Activated T-helper 9 cell treated with anti-CD3 and anti-CD28 coated beads, Interleukin-2, amount 50 U/mL, for 16 hours (primary cell): ENCODE results near the gene CDC20B.
A peak's percentile ranks its signal among the peaks of the same experiment; 100 is the strongest.
"Not testable (repeated sequence)": the region's sequence is repeated elsewhere in the genome, so short reads cannot be mapped to it uniquely, and the experiment has no call there.

Source experiments
- DNase-seq: peaks from one replicate; pipeline ENCODE4 v3.0.0-alpha.2; 2020; ENCODE audit warnings: low read depth

The CDC20B gene

DNA sequence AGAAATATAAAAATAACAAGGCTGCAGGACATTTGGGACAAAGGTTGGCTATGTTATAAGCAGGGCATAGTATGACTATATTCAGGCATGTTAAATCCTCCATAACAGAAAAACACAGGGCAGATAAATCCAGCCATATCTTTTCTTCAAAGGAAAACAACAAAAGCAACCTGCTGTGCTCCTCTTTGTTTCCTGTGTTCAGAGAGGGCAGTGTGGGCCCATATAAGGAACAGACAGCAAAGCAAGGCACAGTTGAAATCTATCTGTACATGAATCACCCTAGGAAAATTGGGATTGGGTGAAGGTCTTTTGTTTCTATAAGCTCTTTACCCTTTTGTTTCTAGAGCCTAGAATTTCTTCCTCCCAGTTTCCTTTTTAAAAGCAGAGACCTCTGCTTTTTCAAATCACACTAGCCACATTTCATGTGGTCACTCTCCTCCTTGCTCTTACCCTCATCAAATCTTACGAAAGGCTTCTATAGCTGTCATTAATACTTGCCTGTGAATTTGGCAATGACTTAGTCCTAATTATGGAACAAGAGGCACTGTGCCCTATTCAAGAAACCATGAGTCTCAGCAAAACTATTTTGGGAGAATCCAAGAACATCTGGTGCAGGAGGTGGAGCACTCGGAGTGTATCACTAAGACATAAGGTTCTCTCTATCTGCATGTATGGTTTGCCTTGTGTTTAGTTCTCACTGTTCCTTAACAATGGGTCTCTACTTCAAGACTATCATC lies 68.8 kb downstream of the CDC20B start:
- DNase-seq = no peak

DNA sequence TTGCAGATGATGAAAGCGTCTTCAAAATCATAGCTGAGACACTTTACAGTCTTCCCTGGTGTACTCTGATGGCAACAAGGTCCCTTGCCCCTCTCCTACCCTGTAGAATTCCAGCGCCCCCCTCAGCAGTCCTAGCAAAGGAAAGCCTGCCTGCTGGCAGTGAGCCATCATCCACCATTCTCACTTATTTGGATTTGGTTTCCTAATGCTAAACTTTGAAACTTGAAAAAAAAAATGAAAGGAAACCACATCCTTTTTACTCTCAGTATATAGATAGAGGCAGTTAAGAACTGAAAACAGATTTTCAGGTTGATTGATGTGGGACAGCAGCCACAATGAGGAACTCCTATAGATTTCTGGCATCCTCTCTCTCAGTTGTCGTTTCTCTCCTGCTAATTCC lies 70.6 kb downstream of the CDC20B start, which contains the start of gene GZMA:
TSS of gene GZMA (plus strand) at position 299 of the 400 bp plus-strand sequence. CDS start at position 336, 37 bp downstream.
- DNase-seq = peak; percentile 8

DNA sequence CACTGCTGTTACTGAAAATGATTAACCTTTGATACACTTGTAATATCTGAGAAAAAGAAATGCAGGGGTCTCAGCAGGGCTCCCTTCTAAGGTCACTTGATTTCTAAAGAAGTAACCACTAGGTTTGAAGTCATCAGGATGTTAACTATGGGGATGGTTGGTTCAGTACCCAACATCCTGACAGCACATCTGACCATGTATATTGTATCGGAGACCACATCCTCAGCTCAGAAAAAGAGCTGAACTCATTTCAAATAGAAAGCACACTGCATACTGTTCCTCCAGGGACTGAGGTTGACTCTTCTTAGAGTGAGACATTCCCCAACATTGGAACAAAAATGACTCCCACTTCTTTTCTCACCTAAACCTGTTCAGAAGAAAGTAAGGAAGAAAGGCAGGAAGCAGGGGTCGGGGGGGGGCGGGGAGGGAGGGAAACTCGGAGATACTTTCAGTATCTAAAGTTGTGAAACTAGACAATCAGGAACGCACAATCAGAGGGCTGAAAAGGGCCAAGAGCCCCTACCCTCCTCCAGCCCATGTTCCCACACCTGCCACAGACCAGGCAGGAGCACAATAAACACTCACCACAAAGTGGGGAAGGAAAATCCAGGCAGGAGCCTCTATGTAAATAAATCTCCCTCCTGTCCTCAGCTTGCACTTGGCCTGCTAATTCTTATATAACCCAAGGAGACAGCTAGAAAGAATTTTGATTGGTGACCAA lies 71.3 kb downstream of the CDC20B start:
- no peak for DNase-seq

DNA sequence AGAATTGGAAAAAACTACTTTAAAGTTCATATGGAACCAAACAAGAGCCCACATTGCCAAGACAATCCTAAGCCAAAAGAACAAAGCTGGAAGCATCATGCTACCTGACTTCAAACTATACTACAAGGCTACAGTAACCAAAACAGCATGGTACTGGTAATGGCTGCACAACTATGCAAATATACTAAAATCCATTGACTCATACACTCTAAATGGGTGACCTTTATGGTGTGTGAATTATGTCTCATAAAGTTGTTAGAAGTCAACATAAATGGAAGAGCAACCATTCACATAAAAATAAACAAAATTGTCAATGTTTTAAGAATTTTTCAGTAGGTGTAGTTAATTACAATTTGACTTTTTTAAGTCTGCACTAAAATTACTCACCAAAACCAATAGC lies 71.8 kb downstream of the CDC20B start:
- DNase-seq = not testable (repeated sequence)

DNA sequence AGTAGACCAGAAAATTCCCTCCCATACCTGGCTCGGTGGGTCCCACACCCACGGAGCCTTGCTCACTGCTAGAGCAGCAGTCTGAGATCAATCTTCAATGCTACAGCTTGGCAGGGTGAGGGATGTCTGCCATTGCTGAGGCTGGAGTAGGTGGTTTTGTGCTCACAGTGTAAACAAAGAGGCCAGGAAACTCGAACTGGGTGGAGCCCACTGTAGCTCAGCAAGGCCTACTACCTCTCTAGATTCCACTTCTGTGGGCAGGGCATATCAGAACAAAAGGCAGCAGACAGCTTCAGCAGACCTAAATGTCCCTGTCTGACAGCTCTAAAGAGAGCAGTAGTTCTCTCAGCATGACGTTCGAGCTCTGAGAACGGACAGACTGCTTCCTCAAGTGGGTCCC lies 76.1 kb downstream of the CDC20B start:
- DNase-seq = no peak

DNA sequence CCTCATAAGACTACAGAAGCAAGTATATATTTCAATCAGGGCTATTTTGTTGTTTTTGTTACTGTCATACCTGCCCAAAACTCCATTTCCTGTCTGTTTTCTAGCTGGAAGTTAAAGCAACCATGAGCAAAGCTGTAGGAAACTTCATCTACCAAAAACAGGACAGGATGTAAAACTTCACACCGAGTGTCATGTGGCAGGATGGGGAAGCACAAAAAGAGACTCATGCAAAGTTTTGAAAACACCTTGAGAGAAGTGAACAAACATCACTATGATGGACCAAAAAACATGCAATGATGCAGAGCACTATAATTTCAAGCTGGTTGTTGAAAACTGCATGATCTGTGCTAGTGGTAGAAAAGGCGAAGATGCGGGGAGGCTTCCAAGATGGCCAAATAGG lies 76.8 kb downstream of the CDC20B start:
- no peak for DNase-seq

DNA sequence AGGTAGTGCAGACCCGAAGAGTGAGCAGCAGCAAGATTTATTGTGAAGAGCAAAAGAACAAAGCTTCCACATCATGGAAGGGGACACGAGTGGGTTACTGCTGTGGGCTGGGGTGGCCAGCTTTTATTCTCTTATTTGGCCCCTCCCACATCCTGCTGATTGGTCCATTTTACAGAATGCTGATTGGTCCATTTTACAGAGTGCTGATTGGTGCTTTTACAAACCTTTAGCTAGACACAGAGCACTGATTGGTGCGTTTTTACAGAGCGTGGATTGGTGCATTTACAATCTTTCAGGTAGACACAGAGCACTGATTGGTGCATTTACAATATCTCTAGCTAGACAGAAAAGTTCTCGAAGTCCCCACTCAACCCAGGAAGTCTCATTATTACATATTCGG lies 82.0 kb downstream of the CDC20B start:
- not testable (repeated sequence) for DNase-seq

DNA sequence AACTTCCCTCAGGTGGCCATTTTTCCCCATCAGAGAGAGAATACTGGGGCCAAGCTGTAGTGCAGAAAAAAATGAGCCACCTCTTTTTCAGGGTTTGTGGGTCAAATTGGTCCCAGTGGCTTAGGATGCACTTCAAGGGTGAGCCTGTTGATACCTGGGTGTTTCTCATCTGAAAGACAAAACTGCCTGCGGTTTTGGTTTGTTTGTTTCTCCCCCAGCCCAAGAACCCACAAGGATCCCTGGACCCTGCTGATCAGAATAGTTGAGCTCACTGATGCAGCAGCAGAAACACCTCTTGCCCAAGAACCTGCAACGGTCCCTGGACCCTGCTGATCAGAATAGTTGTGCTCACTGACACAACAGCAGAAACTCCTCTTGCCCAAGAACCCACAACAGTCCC lies 83.7 kb downstream of the CDC20B start:
- DNase-seq = not testable (repeated sequence)

DNA sequence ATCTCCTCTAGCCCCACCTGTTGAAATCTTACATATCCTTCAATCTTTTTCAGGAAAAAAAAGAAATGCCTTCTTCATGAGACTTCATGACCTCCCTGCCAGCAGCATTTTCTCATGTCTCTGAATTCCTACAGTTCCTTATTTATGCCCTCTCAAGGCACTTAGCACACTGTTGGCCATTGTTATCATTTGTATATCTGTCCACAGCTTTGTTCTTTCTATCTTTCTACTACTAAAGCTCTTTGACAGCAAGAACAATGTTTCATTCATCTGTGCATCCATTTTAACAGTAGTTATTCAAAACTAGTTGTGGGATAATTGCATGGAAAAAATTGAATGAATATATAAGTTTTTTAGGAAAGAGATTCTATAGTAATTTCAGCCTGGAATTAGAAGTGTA lies 91.4 kb downstream of the CDC20B start:
- no peak for DNase-seq

DNA sequence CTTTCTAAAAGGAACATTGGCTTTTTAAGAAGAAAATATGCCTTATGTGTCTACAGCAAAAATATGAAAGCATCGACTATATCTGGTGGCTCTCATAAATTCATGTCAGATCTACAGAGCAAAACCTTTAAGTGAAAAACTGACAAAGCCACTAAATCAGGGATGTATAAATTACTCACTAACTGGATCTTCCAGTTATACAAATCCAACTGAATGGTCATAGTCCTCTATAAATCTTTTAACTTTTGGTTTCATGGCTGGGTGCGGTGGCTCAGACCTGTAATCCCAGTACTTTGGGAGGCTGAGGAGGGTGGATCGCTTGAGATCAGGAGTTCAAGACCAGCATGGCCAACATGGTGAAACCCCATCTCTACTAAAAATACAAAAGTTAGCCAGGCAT lies 99.8 kb downstream of the CDC20B start:
- no peak for DNase-seq

DNA sequence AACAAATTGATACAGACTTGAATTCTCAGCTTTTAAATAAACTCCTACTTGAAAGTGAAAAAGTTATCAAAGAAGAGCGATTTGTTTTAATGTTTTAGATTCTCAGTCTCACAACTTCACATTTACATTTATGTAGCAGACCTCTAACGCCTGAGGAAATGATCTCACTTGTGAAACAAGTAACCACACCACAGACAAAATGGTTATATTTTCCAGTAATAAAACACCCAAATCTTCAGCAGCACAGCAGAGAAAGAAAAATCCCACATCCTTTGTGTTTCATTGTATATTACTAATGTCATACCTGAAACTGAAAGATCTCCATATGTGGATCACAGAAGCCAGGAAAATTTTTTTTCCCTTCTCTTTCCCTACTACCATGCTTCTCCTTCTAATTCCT lies 100.3 kb downstream of the CDC20B start:
- no peak for DNase-seq

DNA sequence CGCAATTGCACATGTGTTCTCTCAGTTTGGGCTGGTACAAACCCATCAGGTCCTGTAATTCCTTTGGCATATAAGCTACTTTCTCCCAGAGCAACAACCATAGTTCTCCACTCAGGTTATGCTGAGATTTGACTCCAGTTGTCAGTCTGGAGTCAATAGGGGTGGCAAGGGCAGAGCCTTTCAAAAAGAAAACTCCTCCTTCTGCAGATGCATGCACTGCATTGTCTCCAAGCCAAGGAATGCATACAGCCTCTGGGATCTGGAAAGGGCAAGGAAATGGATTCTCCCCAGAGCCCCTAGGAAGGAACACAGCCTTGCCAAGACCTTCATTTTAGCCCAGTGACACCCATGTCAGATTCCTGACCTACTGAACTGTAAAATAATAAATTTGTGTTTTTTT lies 101.6 kb downstream of the CDC20B start:
- DNase-seq = no peak

DNA sequence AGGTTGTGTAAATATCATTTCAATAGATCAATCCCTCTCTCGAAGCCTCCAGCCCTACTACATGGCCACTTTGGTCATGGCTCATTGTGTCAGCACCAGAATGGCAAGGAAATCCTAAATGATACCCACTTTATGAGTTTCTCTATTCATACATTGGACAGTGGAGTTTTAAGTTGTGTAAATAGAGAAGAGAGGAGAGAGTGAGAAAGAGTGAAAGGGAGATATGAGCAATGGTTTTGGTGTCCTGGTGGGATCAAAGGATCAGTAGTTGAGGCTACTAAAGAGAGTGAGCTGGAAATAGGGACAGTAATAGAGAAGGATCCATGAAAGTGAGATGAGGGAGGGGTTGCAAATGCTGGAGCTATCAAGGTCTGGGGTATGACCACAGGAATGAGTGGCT lies 102.0 kb downstream of the CDC20B start:
- DNase-seq = no peak

DNA sequence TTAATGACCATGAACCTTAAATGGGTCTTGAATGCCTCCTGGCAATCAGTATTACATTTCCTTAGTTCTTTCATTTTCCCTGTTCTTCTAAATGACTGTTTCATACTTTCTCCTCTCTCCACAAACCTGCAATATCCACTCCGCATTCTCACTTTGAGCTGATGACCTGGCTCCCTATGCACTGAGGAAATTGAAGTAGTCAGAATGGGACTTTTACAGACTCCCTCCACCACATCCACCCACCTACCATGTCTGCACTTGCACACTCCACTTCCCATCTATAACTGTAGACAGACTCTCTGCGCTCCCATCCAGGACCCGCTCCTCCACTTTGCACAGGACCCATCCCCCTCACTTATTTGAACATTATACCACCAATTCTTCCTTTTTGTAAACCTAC lies 106.7 kb downstream of the CDC20B start:
- no peak for DNase-seq

DNA sequence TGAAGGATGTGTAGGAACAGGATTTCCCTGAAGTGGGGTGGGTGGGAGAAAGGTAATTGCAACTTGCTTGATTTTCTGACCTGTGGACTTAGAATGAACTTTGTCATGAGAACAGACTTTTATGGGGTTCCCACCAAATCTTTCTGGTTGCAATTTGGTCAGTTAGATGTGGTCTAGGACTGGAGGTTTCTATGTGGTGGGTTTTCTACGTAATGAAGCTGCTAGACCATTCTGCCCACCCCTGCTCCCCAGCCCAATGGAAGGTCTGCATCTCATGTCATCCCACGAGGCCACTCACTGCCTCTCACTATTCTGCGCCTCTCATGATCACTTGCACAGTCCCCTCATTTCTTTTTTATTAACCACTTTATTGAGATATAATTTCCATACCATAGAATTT lies 108.5 kb downstream of the CDC20B start:
- no peak for DNase-seq

DNA sequence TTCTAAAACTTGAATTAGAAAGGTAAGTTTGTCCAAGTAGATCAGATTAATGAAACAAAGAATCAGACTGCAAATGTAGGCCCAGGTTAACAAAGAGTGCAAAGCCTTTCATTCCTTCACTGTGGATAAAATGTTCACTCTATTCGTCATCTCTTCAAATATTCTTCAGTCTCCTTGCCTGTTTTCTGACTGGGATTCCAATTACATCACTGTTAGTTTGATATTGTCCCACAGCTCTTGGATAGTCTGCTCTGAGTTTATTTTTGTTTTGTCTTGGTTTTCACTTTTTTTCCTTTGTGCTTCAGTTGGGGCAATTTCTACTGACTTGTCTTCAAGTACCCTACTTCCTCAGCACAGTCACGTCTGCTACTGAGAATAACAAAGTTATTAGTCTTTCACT lies 109.1 kb downstream of the CDC20B start:
- no peak for DNase-seq

DNA sequence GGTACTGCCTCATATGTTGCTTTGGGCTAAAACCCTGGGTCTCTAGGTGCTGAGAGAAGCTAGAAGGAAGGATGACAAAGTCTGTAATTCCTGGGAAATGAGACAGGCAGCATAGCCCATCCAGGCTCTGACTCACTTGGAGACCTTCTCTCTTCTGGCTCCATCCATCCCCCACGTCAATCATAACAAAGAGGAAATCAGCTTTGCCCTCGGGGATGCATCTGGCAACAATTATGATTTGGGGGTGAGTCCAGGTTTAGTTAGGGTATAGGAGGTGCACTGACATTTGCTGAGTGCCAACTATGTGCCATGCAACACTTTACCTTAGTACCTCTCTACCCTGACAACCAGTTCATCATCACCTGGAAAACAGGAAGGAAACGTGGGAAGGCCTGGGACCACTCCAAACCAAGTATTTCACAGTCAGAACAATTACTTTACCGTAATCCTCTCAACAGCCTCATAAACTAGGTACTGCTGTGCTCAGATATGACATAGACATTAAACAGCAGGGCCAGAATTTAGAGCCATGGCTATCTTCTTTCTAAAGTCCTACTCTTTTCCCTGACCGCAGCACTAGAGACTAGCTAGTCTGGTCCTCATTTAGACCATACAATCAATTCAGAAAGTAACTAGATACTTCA lies 109.6 kb downstream of the CDC20B start:
- no peak for DNase-seq
